HG02571 (cell line): ENCODE results near the gene JAK1.
"Not testable (repeated sequence)": the region's sequence is repeated elsewhere in the genome, so short reads cannot be mapped to it uniquely, and the experiment has no call there.

Experiments
- ATAC-seq: cut with Tn5 transposase; IDR thresholded peaks from one replicate; pipeline ENCODE4 v1.9.1; 2021; ENCODE audit warnings: mild to moderate bottlenecking, moderate library complexity; ENCODE audit not compliant: unreplicated experiment

JAK1 gene

GRCh38 chr1:64923294-64923718, 43.0 kb downstream of the JAK1 start:
- no peak for ATAC-seq

DNA sequence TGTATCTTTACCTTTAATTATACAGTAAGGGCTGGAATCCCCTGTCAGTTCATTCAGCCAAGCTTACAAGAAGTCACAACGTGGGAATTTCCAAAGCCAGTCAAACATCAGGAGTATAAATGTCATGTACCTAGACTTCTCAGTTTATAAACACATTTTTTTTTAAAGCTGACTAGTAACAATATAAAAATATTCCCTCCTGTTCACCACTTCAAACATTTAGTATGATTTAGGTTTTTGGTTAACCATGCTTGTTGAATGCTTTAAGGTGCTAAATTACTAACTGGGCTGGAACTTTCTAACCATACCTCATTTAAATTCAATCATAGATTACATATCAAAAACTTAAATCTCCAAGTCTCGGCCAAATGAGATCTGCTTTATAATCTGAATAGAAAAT, 44.0 kb downstream of the JAK1 start:
- ATAC-seq: no peak

- ATAC-seq: no peak
Measured at GRCh38 chr1:64921771-64922170, 44.6 kb downstream of the JAK1 start.

DNA sequence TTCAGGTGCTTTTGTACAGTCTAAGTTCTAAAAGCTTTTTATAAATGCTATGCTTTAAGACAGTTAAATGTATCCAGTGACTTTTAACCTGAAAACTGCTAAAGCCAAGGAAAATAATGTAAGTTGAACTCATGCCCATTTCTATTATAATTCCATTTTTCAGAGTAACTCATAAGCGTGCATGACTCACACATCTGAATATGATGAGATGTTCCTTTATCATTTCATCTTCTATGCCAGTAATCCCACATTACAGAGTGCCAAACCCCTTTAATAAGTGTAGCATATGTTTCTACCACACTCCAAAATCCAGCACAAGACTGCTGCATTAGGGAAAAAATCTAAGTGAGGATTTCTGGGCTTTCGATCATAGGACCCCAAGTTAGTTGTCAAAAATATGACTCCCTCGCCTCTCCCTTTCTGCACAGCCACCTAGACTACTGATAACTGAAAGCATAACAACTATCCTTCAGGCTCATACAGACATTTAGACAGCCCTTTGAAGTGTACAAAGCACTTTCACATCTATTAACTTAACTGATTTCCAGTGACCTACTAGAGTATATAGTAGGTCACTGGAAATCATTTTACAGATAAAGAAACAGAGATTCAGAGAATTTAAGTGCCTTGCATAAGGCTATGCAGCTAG, 45.3 kb downstream of the JAK1 start:
- no peak for ATAC-seq

- ATAC-seq: not testable (repeated sequence)
Measured at GRCh38 chr1:64919120-64919519, 47.2 kb downstream of the JAK1 start.

- no peak for ATAC-seq
Measured at GRCh38 chr1:64917907-64918306, 48.4 kb downstream of the JAK1 start.

- ATAC-seq: no peak
Measured at GRCh38 chr1:64917328-64917861, 49.0 kb downstream of the JAK1 start.

DNA sequence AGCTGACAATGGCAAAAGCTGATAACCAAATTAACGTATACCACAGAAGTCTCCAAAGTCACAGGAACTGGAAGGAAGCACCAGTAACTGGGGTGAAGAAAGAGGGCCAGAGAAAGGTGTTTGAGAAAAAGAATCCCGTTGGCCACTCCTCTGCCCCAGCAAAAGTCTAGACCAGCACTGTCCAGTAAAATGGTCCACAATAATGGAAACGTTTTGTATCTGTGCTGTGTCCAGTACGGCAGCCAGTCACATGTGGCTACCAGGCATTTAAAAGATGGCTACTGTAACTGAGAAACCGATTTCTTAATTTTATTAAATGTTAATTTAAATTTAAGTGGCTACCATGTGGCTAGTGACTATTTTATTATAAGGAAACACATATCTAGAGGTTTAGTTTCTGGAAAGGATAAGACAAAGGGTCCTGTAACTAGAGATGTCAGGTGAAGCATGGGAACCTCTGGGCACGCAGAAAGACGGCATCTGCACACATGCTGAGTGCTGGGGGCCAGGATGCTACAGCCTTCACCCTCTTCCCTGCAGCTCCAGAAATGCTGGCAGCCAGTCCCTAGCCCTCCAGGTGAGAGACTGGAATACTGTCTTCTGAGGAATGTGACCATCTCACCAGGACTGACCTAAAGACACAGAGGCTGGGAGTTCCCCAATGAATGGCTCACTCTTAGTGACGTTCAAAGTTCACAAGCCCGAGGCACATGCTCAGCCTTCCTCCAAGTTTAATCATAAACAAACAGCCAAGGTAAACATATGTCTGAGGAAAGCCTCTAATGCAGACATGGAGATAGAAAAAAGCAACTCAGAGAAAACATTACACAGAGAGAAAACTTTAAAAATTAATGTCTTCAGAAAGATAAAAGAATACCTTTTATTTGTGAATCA, 50.7 kb downstream of the JAK1 start:
- no peak for ATAC-seq

GRCh38 chr1:64913361-64914015, 52.9 kb downstream of the JAK1 start:
- ATAC-seq: no peak

GRCh38 chr1:64912191-64912590, 54.2 kb downstream of the JAK1 start:
- ATAC-seq: no peak

GRCh38 chr1:64911326-64911725, 55.0 kb downstream of the JAK1 start:
- no peak for ATAC-seq

DNA sequence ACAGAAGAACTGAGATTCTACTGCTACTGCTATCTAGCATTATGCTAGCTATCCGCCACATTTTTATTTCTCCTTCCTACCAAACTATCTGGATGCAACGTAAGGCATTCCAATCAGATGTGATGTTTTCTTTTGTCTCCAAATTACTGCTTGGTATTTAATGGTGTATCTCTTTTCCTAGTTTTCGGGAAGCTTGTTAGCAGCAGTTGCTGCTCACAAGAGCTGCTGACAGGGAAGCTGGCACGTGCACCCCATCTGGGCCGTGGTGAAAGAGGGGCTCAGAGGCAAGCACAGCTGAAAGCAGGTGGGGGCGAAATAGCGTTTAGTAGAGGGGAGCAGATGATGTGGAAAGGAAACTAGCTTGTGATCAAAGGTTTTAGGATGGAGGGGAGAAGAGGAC, 57.3 kb downstream of the JAK1 start:
- ATAC-seq: no peak

- ATAC-seq: no peak
Measured at GRCh38 chr1:64908575-64908974, 57.8 kb downstream of the JAK1 start.

GRCh38 chr1:64906447-64906846, 59.9 kb downstream of the JAK1 start:
- ATAC-seq: no peak

DNA sequence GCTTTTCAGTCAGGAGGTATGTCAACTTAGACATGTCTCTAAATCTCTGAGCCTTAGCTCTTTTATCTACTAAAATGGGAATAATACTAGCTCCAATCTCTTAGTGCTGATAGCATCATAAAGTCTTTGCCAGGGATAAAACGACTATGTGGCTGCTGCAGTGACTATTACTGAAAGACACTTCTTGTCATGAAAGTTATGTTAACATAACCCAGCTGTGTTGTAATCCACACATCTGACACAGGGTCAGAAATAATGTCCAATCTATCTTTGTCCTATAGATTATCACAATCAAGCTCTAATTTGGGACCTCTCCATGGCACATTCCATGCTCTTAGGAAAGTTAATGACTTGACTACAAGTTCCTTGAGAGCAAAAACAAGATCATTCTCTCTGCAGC, 62.8 kb downstream of the JAK1 start:
- no peak for ATAC-seq

- no peak for ATAC-seq
Measured at GRCh38 chr1:64901663-64902062, 64.7 kb downstream of the JAK1 start.

DNA sequence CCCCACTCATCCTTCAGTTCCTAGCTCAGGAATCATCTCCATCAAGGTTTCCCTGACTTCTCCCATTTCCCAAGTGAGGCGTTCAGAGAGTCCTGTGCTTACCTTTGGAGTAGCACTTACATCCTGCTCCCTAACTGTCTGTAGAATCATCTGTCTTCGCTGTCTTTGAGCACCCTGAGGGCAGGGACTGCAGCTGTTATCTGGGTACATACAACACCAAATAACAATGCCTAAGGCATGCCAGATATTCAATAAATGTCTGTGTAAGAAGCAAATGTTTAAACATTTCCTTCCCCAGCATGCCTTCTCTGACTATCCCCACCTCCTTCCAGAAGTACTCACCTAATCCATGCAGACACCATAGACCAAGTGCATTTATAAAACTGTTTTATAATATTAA, 65.4 kb downstream of the JAK1 start:
- no peak for ATAC-seq

- peak; percentile 54 for ATAC-seq
Measured at GRCh38 chr1:64898107-64898861, 68.1 kb downstream of the JAK1 start.

GRCh38 chr1:64896551-64896950, 69.8 kb downstream of the JAK1 start:
- no peak for ATAC-seq

DNA sequence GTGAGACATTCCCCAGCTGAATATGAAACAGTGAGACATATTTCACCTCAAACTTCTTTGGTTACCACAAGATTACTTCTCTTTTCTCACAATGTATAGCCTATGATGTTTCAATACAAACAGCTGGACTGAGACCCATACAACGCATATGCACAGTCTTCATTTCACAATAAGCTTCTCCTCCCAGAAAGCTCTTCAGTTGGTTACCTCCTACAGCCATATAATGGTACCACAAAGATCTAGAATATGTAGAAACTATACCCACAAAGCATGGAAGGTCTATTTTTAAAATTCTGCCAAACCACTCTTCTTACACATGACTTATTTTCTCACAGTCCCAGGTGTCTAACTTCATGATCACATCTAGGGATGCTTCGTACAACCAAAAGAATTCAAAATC, 70.8 kb downstream of the JAK1 start:
- peak; percentile 74 for ATAC-seq
